Activated T-helper 2 cell treated with anti-CD3 and anti-CD28 coated beads, Interferon-gamma antibody, Interleukin-2, Interleukin-4, amounts not matched to agents 10 μg/mL and 5 μg/mL and 100 μg/mL, durations not matched to agents 14 hours and 24 hours and 36 hours (primary cell): Measurements from ENCODE around the gene HS6ST3. TPM values are rescaled to one million over a fixed set of nuclear protein-coding genes. Genes with fewer than 3 reads are reported as not detected.

Experiments used
- DNase-seq: peaks from one replicate; pipeline ENCODE4 v3.0.0; 2021; ENCODE audit warnings: low spot score
- H3K27ac Mint-ChIP-seq: one replicate; pipeline ENCODE4 v1.8.0; 2021; ENCODE audit warnings: mixed read lengths
- H3K27me3 Mint-ChIP-seq: one replicate; pipeline ENCODE4 v1.8.0; 2021; ENCODE audit warnings: low read depth, mixed read lengths
- H3K36me3 Mint-ChIP-seq: one replicate; pipeline ENCODE4 v1.8.0; 2021; ENCODE audit warnings: low read depth, mixed read lengths
- H3K4me1 Mint-ChIP-seq: one replicate; pipeline ENCODE4 v1.8.0; 2021; ENCODE audit warnings: low read depth, mixed read lengths
- H3K4me3 Mint-ChIP-seq: one replicate; pipeline ENCODE4 v1.8.0; 2021; ENCODE audit warnings: low read depth, mild to moderate bottlenecking, moderate library complexity, mixed read lengths
- H3K9me3 Mint-ChIP-seq: one replicate; pipeline ENCODE4 v1.8.0; 2021; ENCODE audit warnings: mixed read lengths
- intact Hi-C: fragments of 100-400 bp; cut with micrococcal nuclease; formaldehyde crosslinking; loops from one replicate; pipeline ENCODE4 v1.15.1; 2023
- total RNA-seq: library from RNA; stranded (reverse); gene quantifications from 2 replicates; pipeline ENCODE4 v1.2.3, GENCODE V29; 2022

HS6ST3 gene
- total RNA-seq, 1 donor from 2014 or later, result not detected

DNA sequence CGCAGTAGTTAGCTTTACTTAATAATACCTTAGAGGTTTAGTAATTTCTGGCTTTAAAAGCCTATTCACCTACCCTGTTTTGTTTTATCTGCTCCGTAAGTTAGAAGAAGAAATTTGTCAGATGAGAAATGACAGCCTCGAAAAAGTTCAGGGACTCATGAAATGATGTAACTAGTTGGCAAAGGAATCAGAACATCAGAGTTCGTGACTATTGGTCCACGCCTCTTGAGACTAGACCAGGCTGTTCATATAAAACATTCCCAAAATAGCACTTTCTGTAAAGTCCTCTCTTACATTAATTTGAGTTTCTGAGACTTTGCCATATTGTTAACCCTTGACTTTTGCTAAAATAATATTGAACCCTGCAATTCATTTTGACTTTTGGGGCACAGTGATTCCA is 92.0 kb downstream of the HS6ST3 start:
- H3K27ac Mint-ChIP-seq, result no peak overlapping the region
- H3K27me3 Mint-ChIP-seq, result no peaks in the 10 kb centered on the region
- H3K4me3 Mint-ChIP-seq, result no peak overlapping the region
- DNase-seq, result no peak
- H3K4me1 Mint-ChIP-seq, result no peaks in the 10 kb centered on the region
- peaks cover 3% of the 10 kb centered on the region for H3K9me3 Mint-ChIP-seq
- H3K36me3 Mint-ChIP-seq, result no peaks in the 10 kb centered on the region
- intact Hi-C loops, result no loop called here

DNA sequence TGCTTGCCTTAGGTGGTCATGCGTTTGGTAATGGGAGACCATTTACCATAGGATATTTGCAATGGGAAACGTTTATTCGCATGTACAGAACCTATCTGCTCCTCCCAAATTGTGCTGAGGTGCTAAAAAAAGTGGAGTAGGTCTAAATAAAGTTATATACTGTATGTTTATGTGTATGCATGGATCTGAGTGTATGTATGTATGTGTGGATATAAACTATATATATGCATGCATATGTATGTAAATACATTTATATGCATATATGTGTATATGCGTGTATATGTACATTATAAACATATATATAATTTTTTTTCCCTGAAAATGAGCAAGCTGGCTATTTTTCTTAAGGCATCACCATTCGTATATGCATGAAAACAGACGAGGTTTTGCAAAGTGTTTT is 95.9 kb downstream of the HS6ST3 start:
- H3K36me3 Mint-ChIP-seq, result no peaks in the 10 kb centered on the region
- no peak overlapping the region for H3K27ac Mint-ChIP-seq
- intact Hi-C loops, result no loop called here
- H3K27me3 Mint-ChIP-seq, result no peaks in the 10 kb centered on the region
- no peak overlapping the region for H3K4me3 Mint-ChIP-seq
- peaks cover 3% of the 10 kb centered on the region for H3K9me3 Mint-ChIP-seq
- no peak for DNase-seq
- no peaks in the 10 kb centered on the region for H3K4me1 Mint-ChIP-seq

DNA sequence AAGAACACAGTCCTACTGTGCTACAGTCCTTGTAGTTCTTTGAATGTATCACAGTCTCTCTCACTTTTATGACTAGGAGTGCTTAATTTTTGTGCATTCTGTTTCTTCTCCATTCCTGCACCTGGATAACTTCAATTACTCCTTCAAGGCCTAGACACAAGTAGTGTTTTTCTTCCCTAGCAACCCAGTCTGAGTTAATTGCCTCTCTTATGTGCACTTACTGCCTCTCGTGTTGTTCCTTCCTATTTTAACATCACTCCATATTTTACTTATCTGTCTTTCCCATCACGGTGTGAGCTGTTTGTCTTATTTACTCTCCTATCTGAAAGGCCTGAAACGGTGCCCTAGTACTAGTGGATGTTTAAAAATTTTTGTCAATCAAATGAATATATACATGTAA is 101.5 kb downstream of the HS6ST3 start:
- intact Hi-C loops, result no loop called here
- Mint-ChIP-seq H3K27me3 (no peaks in the 10 kb centered on the region), H3K4me1 (no peaks in the 10 kb centered on the region)

DNA sequence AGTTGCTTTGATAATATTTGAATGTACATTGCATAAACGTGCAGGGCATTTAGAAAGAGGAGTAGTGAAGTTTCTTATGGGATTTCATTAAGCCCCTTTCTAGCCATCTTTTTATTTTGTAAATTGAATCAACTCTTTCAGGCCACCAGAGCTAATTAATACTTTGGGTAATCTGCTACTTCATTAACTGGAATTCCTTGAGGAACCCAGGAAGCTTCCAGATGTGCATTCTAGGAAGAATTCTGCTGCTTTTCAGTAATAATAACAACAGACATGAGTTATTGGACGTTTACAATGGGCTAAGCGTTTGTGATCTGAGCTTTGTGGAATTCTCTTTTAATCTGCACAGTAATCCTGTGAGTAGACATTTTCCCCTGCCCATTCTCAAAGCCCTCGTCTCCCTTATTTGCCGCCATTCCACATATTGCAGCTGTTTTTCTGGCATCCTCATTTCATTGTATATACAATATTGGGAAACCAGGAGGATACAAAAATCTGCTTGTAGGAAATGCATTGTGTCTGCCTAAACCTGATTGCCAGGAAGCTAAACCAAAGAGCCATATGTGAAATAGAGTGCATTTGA is 103.9 kb downstream of the HS6ST3 start:
- H3K36me3 Mint-ChIP-seq, result no peaks in the 10 kb centered on the region
- DNase-seq, result no peak
- no peak overlapping the region for H3K27ac Mint-ChIP-seq
- H3K4me1 Mint-ChIP-seq, result no peaks in the 10 kb centered on the region
- H3K4me3 Mint-ChIP-seq, result no peak overlapping the region
- H3K9me3 Mint-ChIP-seq, result no peaks in the 10 kb centered on the region
- no peaks in the 10 kb centered on the region for H3K27me3 Mint-ChIP-seq
- intact Hi-C loops, result no loop called here

More for the DNA sequence above, 101.5 kb downstream of the HS6ST3 start:
- Mint-ChIP-seq H3K36me3 (no peaks in the 10 kb centered on the region), H3K4me3 (no peak overlapping the region), H3K9me3 (no peaks in the 10 kb centered on the region), H3K27ac (no peak overlapping the region)
- no peak for DNase-seq

DNA sequence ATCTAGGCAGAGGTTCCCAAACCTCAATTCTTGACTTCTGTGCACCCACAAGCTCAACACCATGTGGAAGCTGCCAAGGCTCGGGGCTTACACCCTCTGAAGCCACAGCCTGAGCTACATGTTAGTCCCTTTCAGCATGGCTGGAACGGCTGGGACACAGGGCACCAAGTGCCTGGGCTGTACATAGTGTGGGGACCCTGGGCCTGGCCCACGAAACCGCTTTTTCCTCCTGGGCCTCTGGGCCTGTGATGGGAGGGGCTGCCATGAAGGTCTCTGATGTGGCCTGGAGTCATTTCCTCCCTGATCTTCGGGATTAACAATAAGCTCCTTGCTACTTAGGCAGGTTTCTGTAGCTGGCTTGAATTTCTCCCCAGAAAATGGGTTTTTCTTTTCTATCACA is 108.1 kb downstream of the HS6ST3 start:
- H3K27me3 Mint-ChIP-seq, result no peaks in the 10 kb centered on the region
- H3K27ac Mint-ChIP-seq, result no peak overlapping the region

DNA sequence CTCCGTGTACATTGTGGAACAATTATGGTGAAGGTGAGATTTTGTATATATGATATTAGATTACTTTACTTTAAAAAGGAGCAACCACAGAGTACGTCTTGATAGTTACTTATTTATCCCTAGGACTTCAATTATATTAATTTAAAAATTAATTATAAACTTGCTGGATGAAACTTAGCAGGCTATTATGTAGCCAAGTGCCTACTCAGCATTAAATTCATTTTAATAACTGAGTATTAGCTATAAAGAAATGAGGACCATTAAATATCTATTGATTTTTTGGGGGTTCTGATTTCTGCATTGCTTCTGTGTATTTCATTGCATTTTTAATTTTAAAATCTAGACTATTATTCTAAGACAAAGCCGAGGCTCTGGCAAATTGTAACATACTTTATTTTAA is 109.4 kb downstream of the HS6ST3 start:
- no peak for DNase-seq
- no peaks in the 10 kb centered on the region for H3K36me3 Mint-ChIP-seq
- H3K4me3 Mint-ChIP-seq, result no peak overlapping the region
- intact Hi-C loops, result no loop called here
- peaks cover 5% of the 10 kb centered on the region for H3K9me3 Mint-ChIP-seq
- H3K27me3 Mint-ChIP-seq, result no peaks in the 10 kb centered on the region
- no peaks in the 10 kb centered on the region for H3K4me1 Mint-ChIP-seq
- no peak overlapping the region for H3K27ac Mint-ChIP-seq

More for the DNA sequence above, 108.1 kb downstream of the HS6ST3 start:
- Mint-ChIP-seq H3K4me3 (no peak overlapping the region), H3K9me3 (peaks cover 5% of the 10 kb centered on the region), H3K4me1 (no peaks in the 10 kb centered on the region), H3K36me3 (no peaks in the 10 kb centered on the region)
- DNase-seq, result no peak
- intact Hi-C loops, result no loop called here

DNA sequence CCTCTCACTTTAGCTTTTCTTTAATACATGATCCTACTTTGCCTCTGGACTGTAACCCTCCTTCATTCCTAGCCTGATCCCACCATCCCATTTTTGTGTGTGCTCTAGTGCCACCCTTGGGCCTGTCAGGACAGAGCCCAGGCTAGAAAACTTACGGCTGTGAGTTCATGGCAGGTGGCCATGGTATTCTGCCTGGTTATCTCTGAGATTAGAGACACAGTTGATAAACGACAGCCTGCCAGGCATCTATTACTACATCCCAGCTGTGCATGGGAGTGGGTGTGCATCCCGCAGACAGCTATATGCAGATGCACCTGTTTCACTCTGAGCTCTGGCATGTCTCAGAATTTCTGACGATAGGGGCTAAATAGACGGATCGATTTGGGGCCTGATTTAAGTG is 110.9 kb downstream of the HS6ST3 start:
- Mint-ChIP-seq H3K9me3 (peaks cover 5% of the 10 kb centered on the region), H3K36me3 (no peaks in the 10 kb centered on the region), H3K4me3 (no peak overlapping the region), H3K27ac (no peak overlapping the region), H3K4me1 (no peaks in the 10 kb centered on the region), H3K27me3 (no peaks in the 10 kb centered on the region)
- intact Hi-C loops, result no loop called here
- DNase-seq, result no peak

DNA sequence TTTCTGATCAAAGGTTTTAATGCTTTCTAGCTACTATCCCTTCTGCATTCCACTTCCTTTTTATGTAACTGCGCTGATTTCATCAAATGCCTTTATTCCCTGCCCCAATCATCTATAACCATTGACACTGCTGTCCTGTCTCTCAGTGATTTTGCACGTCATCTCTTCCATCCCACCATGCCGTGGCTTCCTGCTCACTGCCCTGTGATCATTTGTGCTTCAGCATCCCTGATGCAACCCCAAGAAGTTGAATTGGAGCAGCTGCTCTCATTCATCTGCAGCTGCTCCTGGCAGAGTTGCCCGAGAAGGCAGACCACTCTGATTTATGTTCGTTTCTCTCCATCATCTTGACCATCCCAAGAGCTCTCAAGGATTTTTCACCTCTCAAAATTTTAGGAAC is 112.4 kb downstream of the HS6ST3 start:
- Mint-ChIP-seq H3K36me3 (no peaks in the 10 kb centered on the region), H3K9me3 (peaks cover 5% of the 10 kb centered on the region), H3K4me3 (no peak overlapping the region), H3K27ac (no peak overlapping the region), H3K27me3 (no peaks in the 10 kb centered on the region), H3K4me1 (no peaks in the 10 kb centered on the region)
- DNase-seq, result no peak
- intact Hi-C loops, result no loop called here

DNA sequence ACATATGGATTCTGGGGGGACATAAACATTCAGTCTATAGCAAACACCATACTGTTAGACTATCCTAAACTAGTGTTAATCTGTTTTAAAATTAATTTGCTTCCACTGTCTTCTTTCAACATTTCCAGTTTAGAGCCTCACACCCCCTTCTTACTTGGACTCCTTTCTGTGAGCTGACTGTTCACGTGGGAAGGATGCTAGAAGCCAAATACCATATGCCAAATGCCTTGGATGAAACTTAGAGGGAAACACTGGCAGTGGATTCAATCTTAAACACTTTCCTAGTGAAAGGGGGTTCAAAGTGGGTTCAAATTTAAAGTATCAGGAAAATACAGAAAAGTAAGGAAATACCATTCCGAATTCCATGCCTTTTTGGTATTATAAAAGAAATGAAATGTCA is 113.6 kb downstream of the HS6ST3 start:
- intact Hi-C loops, result no loop called here
- Mint-ChIP-seq H3K9me3 (peaks cover 5% of the 10 kb centered on the region), H3K27ac (no peak overlapping the region), H3K36me3 (no peaks in the 10 kb centered on the region), H3K27me3 (no peaks in the 10 kb centered on the region), H3K4me1 (no peaks in the 10 kb centered on the region), H3K4me3 (no peak overlapping the region)
- DNase-seq, result no peak

DNA sequence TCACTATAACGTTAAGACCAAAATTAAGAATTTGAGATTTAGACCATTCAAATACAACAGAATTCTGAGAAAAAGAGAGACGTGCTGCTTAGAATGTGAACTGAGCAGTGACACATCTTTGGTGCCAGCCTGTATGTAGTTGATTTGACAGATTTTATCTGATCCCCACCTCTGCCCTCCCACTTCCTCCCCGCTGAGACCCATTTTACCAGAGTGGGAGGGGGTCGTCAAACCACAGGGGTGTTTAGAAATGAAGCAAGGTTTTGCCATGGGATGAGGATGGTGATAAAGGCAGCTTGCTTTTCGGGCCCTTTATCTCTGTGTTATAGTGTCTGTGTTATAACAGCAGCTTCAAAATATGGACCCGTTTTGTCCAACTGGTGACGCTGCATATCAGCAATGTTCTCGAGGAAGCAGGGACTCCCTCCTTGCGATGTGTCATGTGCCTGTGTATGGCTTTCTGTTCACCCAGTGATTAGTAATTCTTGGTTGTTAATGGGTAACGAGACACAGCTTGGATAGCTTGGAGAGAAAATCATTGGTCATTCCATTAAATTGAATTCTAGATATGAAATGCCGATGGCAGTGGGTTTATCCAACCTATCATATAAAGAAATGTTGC is 125.0 kb downstream of the HS6ST3 start:
- intact Hi-C loops, result no loop called here
- H3K27me3 Mint-ChIP-seq, result no peaks in the 10 kb centered on the region
- H3K4me3 Mint-ChIP-seq, result no peak overlapping the region
- no peak for DNase-seq
- H3K36me3 Mint-ChIP-seq, result no peaks in the 10 kb centered on the region
- no peak overlapping the region for H3K27ac Mint-ChIP-seq
- no peaks in the 10 kb centered on the region for H3K4me1 Mint-ChIP-seq
- peaks cover 12% of the 10 kb centered on the region for H3K9me3 Mint-ChIP-seq

DNA sequence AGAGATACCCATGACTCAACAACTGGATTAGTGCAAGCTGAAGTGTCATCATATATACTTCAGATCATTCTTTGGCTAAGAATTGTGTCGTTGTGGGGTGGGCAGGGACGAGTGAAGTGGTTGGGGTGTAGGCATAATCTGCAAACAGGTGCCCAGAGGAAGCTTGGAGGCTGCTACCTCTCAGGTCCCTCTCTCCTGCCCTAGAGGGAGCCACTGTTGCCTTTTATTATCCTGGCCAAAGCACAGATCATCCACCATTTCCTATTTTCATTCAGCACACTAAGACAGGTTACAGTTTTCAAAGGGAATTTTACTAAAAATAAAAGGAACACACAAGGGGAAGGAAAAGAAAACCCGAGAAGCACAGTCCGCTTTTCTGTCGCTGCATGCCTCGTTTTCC is 126.6 kb downstream of the HS6ST3 start:
- no peaks in the 10 kb centered on the region for H3K4me1 Mint-ChIP-seq
- H3K4me3 Mint-ChIP-seq, result no peak overlapping the region
- intact Hi-C loops, result no loop called here
- H3K36me3 Mint-ChIP-seq, result no peaks in the 10 kb centered on the region
- DNase-seq, result no peak
- H3K27ac Mint-ChIP-seq, result no peak overlapping the region
- no peaks in the 10 kb centered on the region for H3K27me3 Mint-ChIP-seq
- H3K9me3 Mint-ChIP-seq, result peaks cover 11% of the 10 kb centered on the region

DNA sequence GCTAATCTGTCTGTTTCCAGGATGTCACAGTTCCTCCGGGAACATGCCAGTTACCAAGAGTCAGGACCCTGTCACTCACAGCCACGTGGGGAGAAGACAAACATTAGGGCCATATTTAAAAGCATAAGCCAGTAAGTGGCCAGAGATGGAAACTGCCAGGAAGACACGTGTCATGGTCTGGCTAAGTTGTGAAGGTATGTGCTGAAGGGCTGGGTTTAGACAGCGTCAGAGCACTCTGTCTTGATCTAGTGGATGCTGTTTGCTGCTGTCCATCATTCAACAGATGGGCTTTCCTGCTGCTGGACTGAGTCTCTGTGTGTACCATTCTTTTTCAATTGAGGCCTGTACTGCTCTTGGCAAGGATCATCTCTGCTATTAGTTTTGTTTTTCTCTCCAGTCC is 128.6 kb downstream of the HS6ST3 start:
- no peak for DNase-seq
- H3K27ac Mint-ChIP-seq, result no peak overlapping the region
- intact Hi-C loops, result no loop called here
- no peaks in the 10 kb centered on the region for H3K27me3 Mint-ChIP-seq
- H3K4me3 Mint-ChIP-seq, result no peak overlapping the region
- no peaks in the 10 kb centered on the region for H3K36me3 Mint-ChIP-seq
- peaks cover 7% of the 10 kb centered on the region for H3K9me3 Mint-ChIP-seq
- H3K4me1 Mint-ChIP-seq, result no peaks in the 10 kb centered on the region

DNA sequence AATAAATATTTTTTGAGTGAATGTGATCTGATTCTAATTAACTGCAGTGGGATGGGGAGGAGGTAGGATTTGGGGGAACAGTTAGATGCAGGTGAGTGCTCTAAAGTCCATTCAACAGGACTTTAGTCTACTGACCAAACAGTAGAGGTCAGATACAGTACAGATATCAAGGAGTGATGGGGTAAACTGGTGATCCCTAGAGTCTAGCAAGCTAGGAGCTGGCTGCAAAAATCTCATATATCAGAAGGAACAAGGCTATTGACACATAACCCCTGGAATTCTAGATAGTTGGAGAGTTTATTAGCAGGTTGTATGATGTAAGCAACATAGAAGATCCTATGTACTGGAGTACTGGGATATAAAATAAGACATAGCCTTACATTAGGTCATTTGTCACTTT is 131.6 kb downstream of the HS6ST3 start:
- Mint-ChIP-seq H3K36me3 (no peaks in the 10 kb centered on the region), H3K27me3 (no peaks in the 10 kb centered on the region), H3K4me1 (no peaks in the 10 kb centered on the region), H3K27ac (no peak overlapping the region), H3K9me3 (peaks cover 7% of the 10 kb centered on the region), H3K4me3 (no peak overlapping the region)
- DNase-seq, result no peak
- intact Hi-C loops, result no loop called here

DNA sequence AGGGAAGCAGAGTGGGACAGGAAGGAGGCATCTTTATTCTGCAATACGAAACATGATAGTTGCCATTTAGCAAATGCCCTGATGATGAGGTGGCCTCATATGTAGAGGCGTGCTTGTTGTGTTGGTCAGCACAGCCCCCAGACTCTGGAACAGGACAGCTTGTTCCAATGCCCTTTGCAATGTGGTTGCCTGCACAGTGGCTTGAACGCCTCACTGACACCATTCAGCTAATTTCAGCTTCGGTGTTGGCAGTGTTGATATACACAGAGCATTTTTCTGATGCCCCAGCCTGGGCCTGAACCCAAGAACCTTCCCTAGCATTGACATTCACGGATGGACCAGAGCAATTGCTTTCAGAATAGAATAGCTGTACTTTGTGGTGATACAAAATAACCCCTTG is 133.3 kb downstream of the HS6ST3 start:
- Mint-ChIP-seq H3K4me3 (no peak overlapping the region), H3K27me3 (no peaks in the 10 kb centered on the region), H3K36me3 (no peaks in the 10 kb centered on the region), H3K4me1 (no peaks in the 10 kb centered on the region), H3K27ac (no peak overlapping the region), H3K9me3 (no peaks in the 10 kb centered on the region)
- DNase-seq, result no peak
- intact Hi-C loops, result no loop called here
